ENCODE measurements around the gene COL9A1.

Gene COL9A1

DNA sequence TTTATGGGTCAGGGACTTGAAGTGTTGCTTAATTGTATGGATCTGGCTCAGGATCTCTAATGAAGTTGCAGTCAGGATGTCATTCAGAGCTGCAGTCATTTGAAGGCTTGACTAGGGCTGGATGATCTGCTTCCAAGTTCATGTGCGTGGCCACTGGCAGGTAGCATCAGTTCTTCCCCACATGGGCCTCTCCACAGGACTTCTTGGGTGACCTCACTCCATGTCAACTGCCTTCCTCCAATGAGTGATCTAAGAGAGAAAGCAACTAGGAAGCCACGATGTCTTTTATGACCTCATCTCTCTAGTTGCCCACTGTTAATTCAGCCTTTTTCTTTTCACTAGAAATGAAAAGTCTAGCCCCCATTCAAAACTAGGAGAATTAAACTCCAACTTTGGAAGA lies 104.1 kb downstream of the COL9A1 start:
- DNase-seq (ENCODE audit: low read depth) = no peak
- H3K4me3 ChIP-seq (ENCODE audit: low read length) = no peak overlapping the region
- TF ChIP-seq, protein P1, sequence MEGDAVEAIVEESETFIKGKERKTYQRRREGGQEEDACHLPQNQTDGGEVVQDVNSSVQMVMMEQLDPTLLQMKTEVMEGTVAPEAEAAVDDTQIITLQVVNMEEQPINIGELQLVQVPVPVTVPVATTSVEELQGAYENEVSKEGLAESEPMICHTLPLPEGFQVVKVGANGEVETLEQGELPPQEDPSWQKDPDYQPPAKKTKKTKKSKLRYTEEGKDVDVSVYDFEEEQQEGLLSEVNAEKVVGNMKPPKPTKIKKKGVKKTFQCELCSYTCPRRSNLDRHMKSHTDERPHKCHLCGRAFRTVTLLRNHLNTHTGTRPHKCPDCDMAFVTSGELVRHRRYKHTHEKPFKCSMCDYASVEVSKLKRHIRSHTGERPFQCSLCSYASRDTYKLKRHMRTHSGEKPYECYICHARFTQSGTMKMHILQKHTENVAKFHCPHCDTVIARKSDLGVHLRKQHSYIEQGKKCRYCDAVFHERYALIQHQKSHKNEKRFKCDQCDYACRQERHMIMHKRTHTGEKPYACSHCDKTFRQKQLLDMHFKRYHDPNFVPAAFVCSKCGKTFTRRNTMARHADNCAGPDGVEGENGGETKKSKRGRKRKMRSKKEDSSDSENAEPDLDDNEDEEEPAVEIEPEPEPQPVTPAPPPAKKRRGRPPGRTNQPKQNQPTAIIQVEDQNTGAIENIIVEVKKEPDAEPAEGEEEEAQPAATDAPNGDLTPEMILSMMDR (conservative IDR thresholded peaks at IDR 0.05; ENCODE audit: low read length) = no peak

DNA sequence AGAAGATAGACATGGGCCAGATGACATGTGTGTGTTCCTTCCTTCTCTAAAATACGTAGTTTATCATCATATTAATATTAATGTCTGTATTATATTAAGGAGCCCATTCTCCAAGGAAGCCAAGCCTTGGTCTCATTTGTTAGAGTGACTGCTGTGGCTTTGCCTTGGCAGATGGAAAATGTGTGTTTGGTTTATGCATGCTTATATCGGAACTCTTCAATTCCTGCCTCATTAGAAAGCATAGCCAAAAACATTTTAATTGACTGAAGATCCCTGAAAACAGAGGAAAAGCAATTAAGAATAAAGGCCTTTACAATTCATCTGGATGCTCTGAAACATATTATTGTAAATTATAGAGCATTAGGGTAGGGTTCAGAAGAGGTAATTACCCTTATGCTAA lies 106.4 kb downstream of the COL9A1 start:
- no peak for DNase-seq (ENCODE audit: low read depth)

DNA sequence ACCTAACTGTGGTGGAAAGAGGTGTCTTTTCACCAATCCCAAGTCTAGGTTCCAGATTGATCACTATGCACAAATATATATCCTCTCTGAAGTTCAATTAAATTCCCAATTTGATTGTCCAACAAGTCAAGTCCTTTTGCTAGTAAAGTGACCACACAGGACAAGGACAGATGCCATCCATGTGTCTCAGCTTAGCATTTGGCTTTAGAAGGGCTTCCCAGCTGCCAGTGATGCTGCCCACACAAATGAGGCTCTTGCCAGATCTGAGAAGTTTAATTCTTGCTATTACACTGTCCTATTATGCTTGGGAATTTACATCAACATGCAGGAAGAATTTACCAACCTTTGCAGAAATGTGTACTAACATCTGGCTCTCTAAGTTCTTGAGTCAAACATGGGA lies 108.5 kb downstream of the COL9A1 start:
- no peak for DNase-seq (ENCODE audit: low read depth)
- H3K4me3 ChIP-seq (ENCODE audit: low read length) = no peak overlapping the region
- TF ChIP-seq, protein P1 (conservative IDR thresholded peaks at IDR 0.05; ENCODE audit: low read length) = no peak

More for the DNA sequence above, 106.4 kb downstream of the COL9A1 start:
- TF ChIP-seq, protein P1 (conservative IDR thresholded peaks at IDR 0.05; ENCODE audit: low read length) = no peak
- no peak overlapping the region for H3K4me3 ChIP-seq (ENCODE audit: low read length)

- no peak for DNase-seq (ENCODE audit: low read depth)
- TF ChIP-seq, protein P1 (conservative IDR thresholded peaks at IDR 0.05; ENCODE audit: low read length) = no peak
Observed at GRCh38 chr6:70188202-70188601, 114.7 kb downstream of the COL9A1 start.

DNA sequence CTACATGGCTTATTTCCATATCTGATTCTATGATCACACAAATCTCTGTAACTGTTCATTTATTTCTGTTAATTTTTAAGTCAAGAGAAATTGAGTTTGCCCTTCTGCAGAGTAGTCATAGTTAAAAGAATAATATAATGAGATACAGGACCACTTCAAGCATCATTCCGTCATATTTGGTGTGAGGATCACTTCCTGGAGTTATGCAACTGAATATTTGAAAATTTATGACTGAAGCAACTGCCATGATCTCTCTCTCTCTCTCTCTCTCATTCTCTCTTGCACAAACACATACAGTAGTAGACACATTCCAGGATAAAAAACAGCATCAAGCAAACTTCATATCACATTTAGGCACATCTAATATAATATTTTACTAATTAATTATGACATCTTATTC lies 116.4 kb downstream of the COL9A1 start:
- TF ChIP-seq, protein P1 (conservative IDR thresholded peaks at IDR 0.05; ENCODE audit: low read length) = no peak
- DNase-seq (ENCODE audit: low read depth) = no peak
- H3K4me3 ChIP-seq (ENCODE audit: low read length) = no peak overlapping the region

More at GRCh38 chr6:70188202-70188601, 114.7 kb downstream of the COL9A1 start:
- no peak overlapping the region for H3K4me3 ChIP-seq (ENCODE audit: low read length)

- TF ChIP-seq, protein P1 (conservative IDR thresholded peaks at IDR 0.05; ENCODE audit: low read length) = no peak
Observed at GRCh38 chr6:70184723-70185122, 118.2 kb downstream of the COL9A1 start.

DNA sequence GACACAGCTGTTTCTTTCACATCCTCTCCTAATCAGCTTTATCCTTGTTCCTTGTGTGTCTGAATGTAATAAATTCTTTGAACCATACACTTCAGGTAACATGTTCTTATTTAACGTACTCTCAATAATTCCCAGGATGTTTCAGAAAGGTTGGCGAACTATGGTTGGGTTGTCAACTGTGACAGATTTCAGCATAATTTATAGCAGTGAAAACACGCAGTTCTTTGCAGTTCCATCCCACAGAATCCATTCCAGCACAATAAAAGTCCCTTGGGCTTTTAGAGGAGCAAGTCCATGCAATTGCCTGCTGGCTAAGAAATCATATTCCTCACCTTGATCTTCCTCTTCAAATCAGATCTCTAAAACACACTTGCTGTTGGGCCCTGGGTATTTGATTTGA lies 119.3 kb downstream of the COL9A1 start:
- no peak for DNase-seq (ENCODE audit: low read depth)
- TF ChIP-seq, protein P1 (conservative IDR thresholded peaks at IDR 0.05; ENCODE audit: low read length) = no peak

More at GRCh38 chr6:70184723-70185122, 118.2 kb downstream of the COL9A1 start:
- no peak overlapping the region for H3K4me3 ChIP-seq (ENCODE audit: low read length)
- no peak for DNase-seq (ENCODE audit: low read depth)

More for the DNA sequence above, 119.3 kb downstream of the COL9A1 start:
- H3K4me3 ChIP-seq (ENCODE audit: low read length) = no peak overlapping the region

Measured in AG10803 (cell line).